Testis (tissue), 2 donors: Measurements from ENCODE around the gene TBC1D21.

Experiments
- CTCF ChIP-seq, 3 experiments: fragments of 450-650 bp in 2 of 3; fragments of 200-600 bp in 1 of 3; sonication (generic) in 1 of 3; IDR thresholded peaks; one replicate each; pipeline ENCODE4 v1.5.1; 2016 to 2019; ENCODE audit warnings: antibody characterized with exemption in 3 of 3, mild to moderate bottlenecking in 2 of 3, moderate library complexity in 1 of 3
- POLR2A ChIP-seq: fragments of 450-650 bp; IDR thresholded peaks from one replicate; pipeline ENCODE4 v1.6.1; 2017; ENCODE audit warnings: antibody characterized with exemption, mild to moderate bottlenecking, moderate library complexity

DNA sequence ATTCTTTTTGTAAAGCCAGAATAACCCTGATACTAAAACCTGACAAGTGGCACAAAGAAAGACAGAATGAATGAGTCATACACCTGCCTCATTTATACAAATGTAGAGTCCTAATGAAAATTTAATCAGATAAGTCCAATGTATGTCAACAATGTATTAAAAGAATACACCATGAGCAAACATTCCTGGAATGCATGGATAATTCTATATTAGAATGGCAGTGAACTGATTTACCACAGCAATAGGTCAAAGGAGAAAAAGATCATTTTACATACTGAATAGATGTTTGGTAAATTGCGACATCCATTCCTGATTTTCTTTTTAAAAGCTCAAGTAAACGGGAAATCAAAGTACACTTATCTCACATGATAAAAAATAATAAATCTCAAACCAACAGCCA, 41.7 kb downstream of the TBC1D21 start:
- TF ChIP-seq CTCF (IDR thresholded peaks at IDR 0.05) (no peak), POLR2A (no peak)
